A673 (cell line): ENCODE measurements around the gene STAC3. TPM values are rescaled to one million over a fixed set of nuclear protein-coding genes. Genes with fewer than 3 reads are reported as not detected.
A peak's percentile ranks its signal among the peaks of the same experiment; 100 is the strongest.

ENCODE experiments used
- BruUV-seq: library from RNA; stranded (reverse); fragments of 400-500 nt; replicated peaks from 2 replicates; lab custom pipeline; 2021; lab: Mats Ljungman, UMichigan
- CTCF ChIA-PET: fragments of 300-600 bp; sonication (Branson Sonifier 250); formaldehyde crosslinking; loops from one replicate; lab custom pipeline; 2022; ENCODE audit warnings: antibody characterized with exemption; lab: Charles Lee
- POLR2A ChIA-PET: fragments of 300-600 bp; sonication (Branson Sonifier 250); formaldehyde crosslinking; loops from one replicate; lab custom pipeline; 2022; ENCODE audit warnings: antibody characterized with exemption; ENCODE audit not compliant: low non-redundant PET; lab: Charles Lee
- DNase-seq: peaks from one replicate; pipeline ENCODE4 v3.0.0-alpha.2; 2015; ENCODE audit warnings: low spot score
- H3K27ac ChIP-seq: fragments of 200-600 bp; sonication (generic); 2 replicates; pipeline ENCODE4 v1.5.1; 2016; ENCODE audit warnings: mixed run types, low read depth, mild to moderate bottlenecking, mixed read lengths, antibody characterized with exemption, low read length; ENCODE audit not compliant: poor library complexity, severe bottlenecking
- H3K27me3 ChIP-seq: fragments of 200-600 bp; sonication (generic); replicated peaks from 2 replicates; pipeline ENCODE4 v1.6.1; 2017; ENCODE audit warnings: mixed run types, low read depth, mild to moderate bottlenecking, mixed read lengths, antibody characterized with exemption, low read length; ENCODE audit not compliant: insufficient read depth, poor library complexity
- H3K36me3 ChIP-seq: fragments of 200-600 bp; sonication (generic); 2 replicates; pipeline ENCODE4 v1.6.1; 2016; ENCODE audit warnings: mixed run types, mild to moderate bottlenecking, mixed read lengths, antibody characterized with exemption, low read length; ENCODE audit not compliant: insufficient read depth, poor library complexity, severe bottlenecking
- H3K4me1 ChIP-seq: fragments of 200-600 bp; sonication (generic); 2 replicates; pipeline ENCODE4 v1.6.1; 2017; ENCODE audit warnings: mixed run types, mild to moderate bottlenecking, mixed read lengths, antibody characterized with exemption, low read length; ENCODE audit not compliant: insufficient read depth, poor library complexity, severe bottlenecking
- H3K4me3 ChIP-seq: fragments of 200-600 bp; sonication (generic); 2 replicates; pipeline ENCODE4 v1.5.1; 2016; ENCODE audit warnings: low read depth, mixed run types, mild to moderate bottlenecking, mixed read lengths, low read length; ENCODE audit not compliant: poor library complexity, severe bottlenecking
- H3K9me3 ChIP-seq: fragments of 200-600 bp; sonication (generic); 2 replicates; pipeline ENCODE4 v1.6.1; 2016; ENCODE audit warnings: mixed run types, low read depth, mild to moderate bottlenecking, mixed read lengths, antibody characterized with exemption, low read length; ENCODE audit not compliant: poor library complexity, severe bottlenecking
- EZH2 ChIP-seq: fragments of 200-600 bp; sonication (generic); IDR thresholded peaks from 2 replicates; pipeline ENCODE4 v1.6.1; 2017; ENCODE audit warnings: borderline replicate concordance, low read depth, mild to moderate bottlenecking, mixed read lengths, antibody characterized with exemption, low read length; ENCODE audit not compliant: poor library complexity, severe bottlenecking
- intact Hi-C: fragments of 100-400 bp; cut with micrococcal nuclease; formaldehyde crosslinking; loops from one replicate; pipeline ENCODE4 v1.10.0; 2022; ENCODE audit not compliant: unreplicated experiment
- microRNA-seq: library from miRNA; unstranded; fragments of <30 nt; microRNA quantifications from one replicate; pipeline ENCODE4 v1.2.0, GENCODE V29; 2021
- total RNA-seq: library from RNA; stranded (reverse); gene quantifications from 2 replicates; pipeline ENCODE4 v1.2.3, GENCODE V29; 2021
- TF ChIP-seq, protein P1 (sequence below): fragments of 300-800, 200-600 bp; sonication (generic); conservative IDR thresholded peaks from 2 replicates; pipeline ENCODE4 v1.5.1; 2017; ENCODE audit warnings: low read depth, mild to moderate bottlenecking, antibody characterized with exemption, low read length, moderate library complexity, mixed read lengths

Gene STAC3
- total RNA-seq, 1 experiment from 2014 or later = 7.0 TPM

DNA sequence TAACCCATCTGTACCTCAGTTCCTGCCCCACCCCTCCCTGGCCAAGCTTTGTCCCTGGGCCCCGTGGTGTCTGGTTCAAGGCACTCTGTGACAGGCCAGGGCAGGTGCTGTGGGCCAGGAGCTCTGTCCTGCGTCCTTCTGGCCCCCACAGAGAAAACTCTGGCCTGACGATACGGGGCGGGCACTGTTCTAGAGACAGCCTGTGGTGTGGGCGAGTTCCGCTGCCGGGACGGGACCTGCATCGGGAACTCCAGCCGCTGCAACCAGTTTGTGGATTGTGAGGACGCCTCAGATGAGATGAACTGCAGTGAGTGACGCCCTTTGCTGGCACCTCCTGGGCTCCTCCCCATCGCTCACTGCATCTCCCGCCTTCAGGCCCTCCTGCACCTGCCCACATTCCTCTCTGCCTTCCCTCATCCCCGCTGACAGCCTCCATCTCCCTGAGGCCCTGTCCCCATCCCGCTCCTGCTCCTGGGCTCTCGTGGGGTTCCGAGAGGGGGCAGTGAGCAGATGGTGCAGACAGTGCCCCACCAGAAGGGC is 57.2 kb downstream of the STAC3 start:
- H3K36me3 ChIP-seq = peaks cover 10% of the 10 kb centered on the region
- no peak overlapping the region for H3K4me3 ChIP-seq
- DNase-seq = no peak
- no peaks in the 10 kb centered on the region for H3K9me3 ChIP-seq
- ChIA-PET CTCF (no interaction called here), POLR2A (no interaction called here)
- TF ChIP-seq, protein P1, sequence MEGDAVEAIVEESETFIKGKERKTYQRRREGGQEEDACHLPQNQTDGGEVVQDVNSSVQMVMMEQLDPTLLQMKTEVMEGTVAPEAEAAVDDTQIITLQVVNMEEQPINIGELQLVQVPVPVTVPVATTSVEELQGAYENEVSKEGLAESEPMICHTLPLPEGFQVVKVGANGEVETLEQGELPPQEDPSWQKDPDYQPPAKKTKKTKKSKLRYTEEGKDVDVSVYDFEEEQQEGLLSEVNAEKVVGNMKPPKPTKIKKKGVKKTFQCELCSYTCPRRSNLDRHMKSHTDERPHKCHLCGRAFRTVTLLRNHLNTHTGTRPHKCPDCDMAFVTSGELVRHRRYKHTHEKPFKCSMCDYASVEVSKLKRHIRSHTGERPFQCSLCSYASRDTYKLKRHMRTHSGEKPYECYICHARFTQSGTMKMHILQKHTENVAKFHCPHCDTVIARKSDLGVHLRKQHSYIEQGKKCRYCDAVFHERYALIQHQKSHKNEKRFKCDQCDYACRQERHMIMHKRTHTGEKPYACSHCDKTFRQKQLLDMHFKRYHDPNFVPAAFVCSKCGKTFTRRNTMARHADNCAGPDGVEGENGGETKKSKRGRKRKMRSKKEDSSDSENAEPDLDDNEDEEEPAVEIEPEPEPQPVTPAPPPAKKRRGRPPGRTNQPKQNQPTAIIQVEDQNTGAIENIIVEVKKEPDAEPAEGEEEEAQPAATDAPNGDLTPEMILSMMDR = no peak
- TF ChIP-seq EZH2 = no peak
- H3K27ac ChIP-seq = no peak overlapping the region
- BruUV-seq = no TSS peak
- intact Hi-C loops = no loop called here
- no peaks in the 10 kb centered on the region for H3K27me3 ChIP-seq
- H3K4me1 ChIP-seq = peaks cover 11% of the 10 kb centered on the region

Small RNA genes within 50 kb of the gene (microRNA-seq; reads per million reads assigned to microRNA genes)
- 4.0 reads per million, percentile 11 among the genes with 10 or more reads in this experiment for gene MIR1228

Other genes with a start within 250 kb of the STAC3 start
- gene ZBTB39, start 244.6 kb downstream of the STAC3 start, total RNA-seq = 17.4 and 18.2 TPM in 2 replicates
- gene TAC3, start 234.7 kb downstream of the STAC3 start, total RNA-seq = 0.79 TPM in 1 of 2 replicates, not detected in the other
- 1.1 and 1.2 TPM in 2 replicates for gene MYO1A, start 201.1 kb downstream of the STAC3 start, total RNA-seq
- gene NEMP1, start 172.4 kb downstream of the STAC3 start, total RNA-seq = 57.8 and 68.6 TPM in 2 replicates
- gene NAB2, start 162.1 kb downstream of the STAC3 start, total RNA-seq = 58.0 and 61.8 TPM in 2 replicates
- 96.3 and 111 TPM in 2 replicates for gene STAT6, start 139.8 kb downstream of the STAC3 start, total RNA-seq
- 31.0 and 43.6 TPM in 2 replicates for gene LRP1, start 122.7 kb downstream of the STAC3 start, total RNA-seq
- not detected in 2 replicates for gene LRP1-AS, start 103.6 kb downstream of the STAC3 start, total RNA-seq
- gene NXPH4, start 34.4 kb downstream of the STAC3 start, total RNA-seq = 4.8 and 6.0 TPM in 2 replicates
- 274 and 310 TPM in 2 replicates for gene SHMT2, start 21.5 kb downstream of the STAC3 start, total RNA-seq
- 64.0 and 76.2 TPM in 2 replicates for gene R3HDM2, start 179.9 kb upstream of the STAC3 start, total RNA-seq
- gene INHBC, start 183.6 kb upstream of the STAC3 start, total RNA-seq = not detected in 2 replicates
- gene INHBE, start 204.1 kb upstream of the STAC3 start, total RNA-seq = 0.62 and 0.94 TPM in 2 replicates
- 22.4 and 22.6 TPM in 2 replicates for gene GLI1, start 208.6 kb upstream of the STAC3 start, total RNA-seq
- 0.52 and 0.87 TPM in 2 replicates for gene ARHGAP9, start 228.7 kb upstream of the STAC3 start, total RNA-seq
- 467 and 504 TPM in 2 replicates for gene MARS1, start 236.9 kb upstream of the STAC3 start, total RNA-seq